Measurements from ENCODE around the gene CCDC167.

CCDC167 gene

GRCh38 chr6:37528541-37528940, 28.8 kb upstream of the CCDC167 start:
- Histone ChIP-seq H3K36me3 (ENCODE audit: control insufficient read depth, insufficient read depth, low read length) (no peaks in the 10 kb centered on the region), H3K4me3 (replicated peaks; ENCODE audit: low read depth, low read length) (no peak overlapping the region), H3K27me3 (replicated peaks; ENCODE audit: control insufficient read depth, insufficient read depth, low read length) (no peaks in the 10 kb centered on the region)
- DNase-seq (ENCODE audit: extremely low read depth, insufficient read length): no peak
- no peak for TF ChIP-seq CTCF (IDR thresholded peaks at IDR 0.05; ENCODE audit: insufficient read depth, low read length, poor library complexity, severe bottlenecking)

- no peak for DNase-seq (ENCODE audit: extremely low read depth, insufficient read length)
- H3K4me3 ChIP-seq (replicated peaks; ENCODE audit: low read depth, low read length): no peak overlapping the region
- H3K36me3 ChIP-seq (ENCODE audit: control insufficient read depth, insufficient read depth, low read length): no peaks in the 10 kb centered on the region
- no peaks in the 10 kb centered on the region for H3K27me3 ChIP-seq (replicated peaks; ENCODE audit: control insufficient read depth, insufficient read depth, low read length)
- no peak for TF ChIP-seq CTCF (IDR thresholded peaks at IDR 0.05; ENCODE audit: insufficient read depth, low read length, poor library complexity, severe bottlenecking)
Observed at GRCh38 chr6:37525460-37526357, 26.0 kb upstream of the CCDC167 start.

GRCh38 chr6:37524970-37525318, 25.3 kb upstream of the CCDC167 start:
- TF ChIP-seq CTCF (IDR thresholded peaks at IDR 0.05; ENCODE audit: insufficient read depth, low read length, poor library complexity, severe bottlenecking): no peak
- no peak overlapping the region for H3K4me3 ChIP-seq (replicated peaks; ENCODE audit: low read depth, low read length)
- H3K36me3 ChIP-seq (ENCODE audit: control insufficient read depth, insufficient read depth, low read length): no peaks in the 10 kb centered on the region
- no peak for DNase-seq (ENCODE audit: extremely low read depth, insufficient read length)
- H3K27me3 ChIP-seq (replicated peaks; ENCODE audit: control insufficient read depth, insufficient read depth, low read length): no peaks in the 10 kb centered on the region

GRCh38 chr6:37524025-37524969, 24.6 kb upstream of the CCDC167 start:
- Histone ChIP-seq H3K36me3 (ENCODE audit: control insufficient read depth, insufficient read depth, low read length) (no peaks in the 10 kb centered on the region), H3K4me3 (replicated peaks; ENCODE audit: low read depth, low read length) (no peak overlapping the region), H3K27me3 (replicated peaks; ENCODE audit: control insufficient read depth, insufficient read depth, low read length) (no peaks in the 10 kb centered on the region)
- DNase-seq (ENCODE audit: extremely low read depth, insufficient read length): no peak
- TF ChIP-seq CTCF (IDR thresholded peaks at IDR 0.05; ENCODE audit: insufficient read depth, low read length, poor library complexity, severe bottlenecking): no peak

GRCh38 chr6:37523412-37523811, 23.7 kb upstream of the CCDC167 start:
- Histone ChIP-seq H3K36me3 (ENCODE audit: control insufficient read depth, insufficient read depth, low read length) (no peaks in the 10 kb centered on the region), H3K4me3 (replicated peaks; ENCODE audit: low read depth, low read length) (no peak overlapping the region), H3K27me3 (replicated peaks; ENCODE audit: control insufficient read depth, insufficient read depth, low read length) (no peaks in the 10 kb centered on the region)
- no peak for DNase-seq (ENCODE audit: extremely low read depth, insufficient read length)
- no peak for TF ChIP-seq CTCF (IDR thresholded peaks at IDR 0.05; ENCODE audit: insufficient read depth, low read length, poor library complexity, severe bottlenecking)
